ENCODE measurements around the gene ZNF57. TPM values are rescaled to one million over a fixed set of nuclear protein-coding genes. Genes with fewer than 3 reads are reported as not detected.
"Not testable (repeated sequence)": the region's sequence is repeated elsewhere in the genome, so short reads cannot be mapped to it uniquely, and the experiment has no call there.

Gene ZNF57
- total RNA-seq, 1 donor from 2014 or later: 9.6 TPM

- no peak for DNase-seq (ENCODE audit: low spot score)
Measured at GRCh38 chr19:2896694-2897093, 4.0 kb upstream of the ZNF57 start.

- no peak for DNase-seq (ENCODE audit: low spot score)
Measured at GRCh38 chr19:2902590-2903218, 2.0 kb downstream of the ZNF57 start.

GRCh38 chr19:2903326-2903725 lies 2.6 kb downstream of the ZNF57 start:
- not testable (repeated sequence) for DNase-seq (ENCODE audit: low spot score)

- no peak for DNase-seq (ENCODE audit: low spot score)
Measured at GRCh38 chr19:2905918-2906519, 5.3 kb downstream of the ZNF57 start.

GRCh38 chr19:2906631-2907195 lies 6.0 kb downstream of the ZNF57 start:
- DNase-seq (ENCODE audit: low spot score): no peak

- DNase-seq (ENCODE audit: low spot score): no peak
Measured at GRCh38 chr19:2912306-2912705, 11.6 kb downstream of the ZNF57 start.

- DNase-seq (ENCODE audit: low spot score): no peak
Measured at GRCh38 chr19:2917275-2918184, 16.8 kb downstream of the ZNF57 start.

- DNase-seq (ENCODE audit: low spot score): no peak
Measured at GRCh38 chr19:2922987-2923386, 22.3 kb downstream of the ZNF57 start.

- DNase-seq (ENCODE audit: low spot score): no peak
Measured at GRCh38 chr19:2923510-2923909, 22.8 kb downstream of the ZNF57 start.

- no peak for DNase-seq (ENCODE audit: low spot score)
Measured at GRCh38 chr19:2926341-2927031, 25.8 kb downstream of the ZNF57 start.

GRCh38 chr19:2927032-2927430 lies 26.3 kb downstream of the ZNF57 start:
- no peak for DNase-seq (ENCODE audit: low spot score)

- DNase-seq (ENCODE audit: low spot score): no peak
Measured at GRCh38 chr19:2933490-2933910, 32.8 kb downstream of the ZNF57 start.

- DNase-seq (ENCODE audit: low spot score): not testable (repeated sequence)
Measured at GRCh38 chr19:2935863-2936262, 35.1 kb downstream of the ZNF57 start.

- no peak for DNase-seq (ENCODE audit: low spot score)
Measured at GRCh38 chr19:2942928-2943640, 42.4 kb downstream of the ZNF57 start.

- no peak for DNase-seq (ENCODE audit: low spot score)
Measured at GRCh38 chr19:2944403-2944774, 43.7 kb downstream of the ZNF57 start.

- peak; percentile 100 for DNase-seq (ENCODE audit: low spot score)
Measured at GRCh38 chr19:2944775-2945574, 44.2 kb downstream of the ZNF57 start, which contains the start of gene ZNF77. ZNF77 (minus strand) TSS chr19:2944971; CDS start chr19:2944840, 131 bp downstream.

- no peak for DNase-seq (ENCODE audit: low spot score)
Measured at GRCh38 chr19:2945575-2946184, 45.0 kb downstream of the ZNF57 start.

- no peak for DNase-seq (ENCODE audit: low spot score)
Measured at GRCh38 chr19:2949939-2950285, 49.2 kb downstream of the ZNF57 start.

- peak; percentile 100 for DNase-seq (ENCODE audit: low spot score)
Measured at GRCh38 chr19:2950286-2951124, 49.8 kb downstream of the ZNF57 start.

All from ureter (tissue), 1 donor.